RWPE1 (cell line): ENCODE data around the gene CRK.

ENCODE experiments used
- CTCF ChIA-PET: fragments of 350-600 bp; sonication (Branson Sonifier 250); formaldehyde crosslinking; extraction: SDS; loops from one replicate; lab custom pipeline; 2021; lab: Yijun Ruan, JAX
- POLR2A ChIA-PET: fragments of 400-600 bp; formaldehyde crosslinking; extraction: SDS; loops from one replicate; lab custom pipeline; 2020; ENCODE audit warnings: antibody characterized with exemption; ENCODE audit not compliant: low non-redundant PET; lab: Yijun Ruan, JAX
- DNase-seq: peaks from one replicate; pipeline ENCODE4 v3.0.0; 2012; ENCODE audit warnings: low spot score
- H3K27ac ChIP-seq: fragments of 450-650 bp; 2 replicates; pipeline ENCODE4 v1.5.1; 2017
- CTCF ChIP-seq: fragments of 450-650 bp; conservative IDR thresholded peaks from 2 replicates; pipeline ENCODE4 v1.5.1; 2017; ENCODE audit warnings: low read depth, mild to moderate bottlenecking

The CRK gene

GRCh38 chr17:1481736-1482135 lies 25.7 kb upstream of the CRK start:
- no peak for DNase-seq
- ChIA-PET POLR2A (no interaction called here), CTCF (no interaction called here)
- peak overlapping the region; percentile 28 for H3K27ac ChIP-seq
- no peak for TF ChIP-seq CTCF

- TF ChIP-seq CTCF = no peak
- POLR2A ChIA-PET = no interaction called here
- peak overlapping the region; percentile 28 for H3K27ac ChIP-seq
- no peak for DNase-seq
- CTCF ChIA-PET = interaction anchor here (0.8 kb wide), 1 partner anchor 31 kb away, joined by 5 read pairs; no protein-coding TSS in a partner anchor
Measured at GRCh38 chr17:1480747-1481465, 24.9 kb upstream of the CRK start.

- TF ChIP-seq CTCF = no peak
- H3K27ac ChIP-seq = peak overlapping the region; percentile 45
- no peak for DNase-seq
- CTCF ChIA-PET = no interaction called here
- POLR2A ChIA-PET = interaction anchor here (0.5 kb wide), 1 partner anchor 1105 kb away, joined by 3 read pairs; no protein-coding TSS in a partner anchor
Measured at GRCh38 chr17:1478418-1478817, 22.4 kb upstream of the CRK start.

- POLR2A ChIA-PET = no interaction called here
- H3K27ac ChIP-seq = 0 out of 2 replicates have a peak overlapping the region, but pooled peaks have one; percentile 12
- no peak for TF ChIP-seq CTCF
- CTCF ChIA-PET = no interaction called here
- no peak for DNase-seq
Measured at GRCh38 chr17:1475321-1475854, 19.4 kb upstream of the CRK start.

- peak overlapping the region; percentile 12; the same call in 1 of the 2 replicates for H3K27ac ChIP-seq
- ChIA-PET CTCF (interaction anchor here (0.5 to 0.6 kb wide), 2 partner anchors 13 to 47 kb away, joined by 3 to 4 read pairs; no protein-coding TSS in a partner anchor), POLR2A (no interaction called here)
- TF ChIP-seq CTCF = no peak
- DNase-seq = no peak
Measured at GRCh38 chr17:1474402-1475189, 18.6 kb upstream of the CRK start.

GRCh38 chr17:1473841-1474240 lies 17.8 kb upstream of the CRK start:
- no peak for TF ChIP-seq CTCF
- DNase-seq = no peak
- CTCF ChIA-PET = no interaction called here
- POLR2A ChIA-PET = no interaction called here
- H3K27ac ChIP-seq = peak overlapping the region; percentile 47
